H9 (cell line): Measurements from ENCODE around the gene PPFIBP2. TPM values are rescaled to one million over a fixed set of nuclear protein-coding genes. Genes with fewer than 3 reads are reported as not detected.

Experiments
- DNase-seq: peaks from one replicate; pipeline ENCODE4 v3.0.0-alpha.2; 2017
- H2AFZ ChIP-seq: one replicate; pipeline ENCODE4 v1.6.1; 2013; ENCODE audit warnings: mild to moderate bottlenecking, low read length, control low read depth, moderate library complexity
- H2AK5ac ChIP-seq: 2 replicates; pipeline ENCODE4 v1.6.1; 2013; ENCODE audit warnings: low read length, control low read depth, mixed read lengths; ENCODE audit not compliant: insufficient read length
- H2BK120ac ChIP-seq: one replicate; pipeline ENCODE4 v1.6.1; 2013; ENCODE audit warnings: low read depth, mild to moderate bottlenecking, low read length, control low read depth, inconsistent platforms; ENCODE audit not compliant: poor library complexity, severe bottlenecking
- H2BK12ac ChIP-seq: 2 replicates; pipeline ENCODE4 v1.6.1; 2013; ENCODE audit warnings: low read length, control low read depth, mixed read lengths, low read depth; ENCODE audit not compliant: insufficient read length
- H2BK15ac ChIP-seq: 2 replicates; pipeline ENCODE4 v1.6.1; 2013; ENCODE audit warnings: low read depth, low read length, control low read depth
- H2BK20ac ChIP-seq: one replicate; pipeline ENCODE4 v1.6.1; 2013; ENCODE audit warnings: low read depth, mild to moderate bottlenecking, low read length, control low read depth, inconsistent platforms; ENCODE audit not compliant: poor library complexity, severe bottlenecking
- H2BK5ac ChIP-seq: 2 replicates; pipeline ENCODE4 v1.6.1; 2013; ENCODE audit warnings: low read length, control low read depth, mixed read lengths; ENCODE audit not compliant: insufficient read length
- H3K14ac ChIP-seq: 2 replicates; pipeline ENCODE4 v1.6.1; 2013; ENCODE audit warnings: low read length, control low read depth; ENCODE audit not compliant: insufficient read depth
- H3K18ac ChIP-seq: 2 replicates; pipeline ENCODE4 v1.6.1; 2013; ENCODE audit warnings: low read depth, mild to moderate bottlenecking, mixed read lengths, low read length, control low read depth; ENCODE audit not compliant: insufficient read length
- H3K23ac ChIP-seq: 2 replicates; pipeline ENCODE4 v1.6.1; 2013; ENCODE audit warnings: low read length, control low read depth, mixed read lengths, low read depth; ENCODE audit not compliant: insufficient read length
- H3K23me2 ChIP-seq: 2 replicates; pipeline ENCODE4 v1.6.1; 2013; ENCODE audit warnings: low read depth, mild to moderate bottlenecking, mixed read lengths, low read length, control low read depth; ENCODE audit not compliant: insufficient read length, poor library complexity, severe bottlenecking
- H3K27ac ChIP-seq: 2 replicates; pipeline ENCODE4 v1.5.1; 2013; ENCODE audit warnings: low read length, control low read depth, mixed read lengths, low read depth; ENCODE audit not compliant: insufficient read length
- H3K27me3 ChIP-seq: 2 replicates; pipeline ENCODE4 v1.6.1; 2013; ENCODE audit warnings: low read length, control low read depth, inconsistent platforms; ENCODE audit not compliant: insufficient read depth
- H3K4ac ChIP-seq: 2 replicates; pipeline ENCODE4 v1.6.1; 2013; ENCODE audit warnings: low read depth, mild to moderate bottlenecking, control low read depth, inconsistent platforms, low read length, moderate library complexity
- H3K4me1 ChIP-seq: 2 replicates; pipeline ENCODE4 v1.6.1; 2013; ENCODE audit warnings: low read length, control low read depth, inconsistent platforms; ENCODE audit not compliant: insufficient read depth
- H3K4me2 ChIP-seq: 2 replicates; pipeline ENCODE4 v1.6.1; 2013; ENCODE audit warnings: low read length, control low read depth, mixed read lengths; ENCODE audit not compliant: insufficient read length, insufficient read depth
- H3K56ac ChIP-seq: 2 replicates; pipeline ENCODE4 v1.6.1; 2013; ENCODE audit warnings: low read depth, mild to moderate bottlenecking, mixed read lengths, low read length, control low read depth; ENCODE audit not compliant: insufficient read length
- H3K79me1 ChIP-seq: 2 replicates; pipeline ENCODE4 v1.6.1; 2013; ENCODE audit warnings: low read depth, mild to moderate bottlenecking, moderate library complexity, low read length, control low read depth, inconsistent platforms; ENCODE audit not compliant: insufficient read depth, poor library complexity, severe bottlenecking
- H3K79me2 ChIP-seq: 2 replicates; pipeline ENCODE4 v1.6.1; 2013; ENCODE audit warnings: low read length, control low read depth, inconsistent platforms; ENCODE audit not compliant: insufficient read depth
- H3K9ac ChIP-seq: 2 replicates; pipeline ENCODE4 v1.6.1; 2013; ENCODE audit warnings: low read length, control low read depth, mixed read lengths; ENCODE audit not compliant: insufficient read length; ENCODE audit errors: extremely low read depth
- H3K9me3 ChIP-seq: one replicate; pipeline ENCODE4 v1.6.1; 2013; ENCODE audit warnings: low read depth, low read length, inconsistent platforms; ENCODE audit not compliant: control insufficient read depth
- H3T11ph ChIP-seq: one replicate; pipeline ENCODE4 v1.6.1; 2013; ENCODE audit warnings: mild to moderate bottlenecking, low read length, control low read depth, inconsistent platforms
- H4K20me1 ChIP-seq: one replicate; pipeline ENCODE4 v1.6.1; 2013; ENCODE audit not compliant: control insufficient read depth, insufficient read length, insufficient read depth
- H4K5ac ChIP-seq: 2 replicates; pipeline ENCODE4 v1.6.1; 2013; ENCODE audit warnings: low read depth, mild to moderate bottlenecking, mixed read lengths, low read length, control low read depth; ENCODE audit not compliant: insufficient read length
- H4K8ac ChIP-seq: replicated peaks from 2 replicates; pipeline ENCODE4 v1.6.1; 2013; ENCODE audit warnings: low read length, control low read depth, mixed read lengths, low read depth; ENCODE audit not compliant: insufficient read length
- H4K91ac ChIP-seq: 2 replicates; pipeline ENCODE4 v1.6.1; 2013; ENCODE audit warnings: low read depth, mild to moderate bottlenecking, moderate library complexity, mixed read lengths, low read length, control low read depth; ENCODE audit not compliant: insufficient read length
- H3K27ac Mint-ChIP-seq, 3 experiments: 2 replicates in 2 of 3; 3 replicates in 1 of 3; pipeline ENCODE4 v1.8.0; 2020 to 2021; ENCODE audit warnings: mixed read lengths in 3 of 3, mild to moderate bottlenecking in 1 of 3, moderate library complexity in 1 of 3
- H3K27me3 Mint-ChIP-seq: 2 replicates; pipeline ENCODE4 v1.8.0; 2021; ENCODE audit warnings: low read depth, mild to moderate bottlenecking, moderate library complexity, mixed read lengths
- H3K36me3 Mint-ChIP-seq, 3 experiments: 2 replicates in 2 of 3; 3 replicates in 1 of 3; pipeline ENCODE4 v1.8.0; 2020 to 2021; ENCODE audit warnings: low read depth in 3 of 3, mixed read lengths in 3 of 3; ENCODE audit not compliant: insufficient read depth in 1 of 3
- H3K4me1 Mint-ChIP-seq, 2 experiments: 2 replicates each; pipeline ENCODE4 v1.8.0; 2020; ENCODE audit warnings: mixed read lengths in 2 of 2
- H3K4me3 Mint-ChIP-seq, 2 experiments: 2 replicates in 1 of 2; 3 replicates in 1 of 2; pipeline ENCODE4 v1.8.0; 2020 to 2021; ENCODE audit warnings: mild to moderate bottlenecking in 2 of 2, mixed read lengths in 2 of 2, moderate library complexity in 1 of 2
- H3K9me3 Mint-ChIP-seq, 2 experiments: 2 replicates in 1 of 2; 3 replicates in 1 of 2; pipeline ENCODE4 v1.8.0; 2020; ENCODE audit warnings: mild to moderate bottlenecking in 2 of 2, mixed read lengths in 2 of 2, moderate library complexity in 1 of 2
- CTCF ChIP-seq: fragments of 200-600 bp; sonication (generic); conservative IDR thresholded peaks from 3 replicates; pipeline ENCODE4 v1.8.0; 2021; ENCODE audit warnings: antibody characterized with exemption, mild to moderate bottlenecking
- WGBS: extraction: QIAGEN DNeasy Blood & Tissue Kit; methylation state at CpG from one replicate; pipeline ENCODE4 v1.1.7; 2013; ENCODE audit warnings: missing lambda C conversion rate, low lambda C conversion rate, mixed read lengths; ENCODE audit not compliant: insufficient read length; ENCODE audit errors: extremely low coverage; 5-methylcytosine and 5-hydroxymethylcytosine counted together
- total RNA-seq: library from RNA; stranded (reverse); gene quantifications from 2 replicates; pipeline ENCODE4 v1.2.1, GENCODE V29; 2021

The PPFIBP2 gene
- total RNA-seq, 1 experiment from 2014 or later, result 8.3 TPM

- Histone ChIP-seq H3K4me1 (peaks cover 5% of the 10 kb centered on the region; the same call in 1 of the 2 replicates), H2AK5ac (no peak overlapping the region), H3K23me2 (no peaks in the 10 kb centered on the region), H3K56ac (no peak overlapping the region), H2BK5ac (no peak overlapping the region), H3K14ac (no peak overlapping the region), H4K91ac (no peak overlapping the region), H2BK12ac (no peak overlapping the region), H2BK120ac (no peak overlapping the region), H3K9ac (no peak overlapping the region), H3K79me2 (no peaks in the 10 kb centered on the region), H3K27ac (no peak overlapping the region), H3K4ac (no peak overlapping the region), H3K4me2 (no peak overlapping the region), H4K5ac (no peak overlapping the region), H2BK15ac (no peak overlapping the region), H2BK20ac (no peak overlapping the region), H3K9me3 (peaks cover 12% of the 10 kb centered on the region), H3K23ac (no peak overlapping the region), H2AFZ (no peak overlapping the region), H3K18ac (no peak overlapping the region), H3T11ph (no peak overlapping the region), H3K27me3 (no peaks in the 10 kb centered on the region), H4K8ac (no peak overlapping the region), H3K79me1 (no peaks in the 10 kb centered on the region), H4K20me1 (no peaks in the 10 kb centered on the region)
- Mint-ChIP-seq H3K4me3 (no peak overlapping the region), H3K36me3 (peaks cover 38 to 78% (median 73%) of the 10 kb centered on the region in 3 experiments), H3K27me3 (no peaks in the 10 kb centered on the region; the same call in 1 of the 2 replicates), H3K4me1 (peaks cover 34 to 36% of the 10 kb centered on the region in 2 experiments), H3K27ac (peak overlapping the region in 1 of 3 experiments; percentile 29; a peak in 1 of 7 replicates), H3K9me3 (peaks cover 12 to 26% of the 10 kb centered on the region in 2 experiments)
- WGBS, result no CpG with 5 or more reads among the region's 2 CpGs
- DNase-seq, result no peak
- TF ChIP-seq CTCF, result no peak
These were observed 153.7 kb downstream of the PPFIBP2 start for GRCh38 chr11:7667460-7667859.
